PC-9 (cell line): ENCODE results near the gene S100A4.

Experiments
- EZH2 ChIP-seq: fragments of 200-600 bp; sonication (generic); IDR thresholded peaks from 2 replicates; pipeline ENCODE4 v1.8.0; 2017; ENCODE audit warnings: antibody characterized with exemption, low read depth
- TF ChIP-seq, protein P1 (sequence below): fragments of 200-600 bp; sonication (generic); conservative IDR thresholded peaks from 2 replicates; pipeline ENCODE4 v1.6.1; 2017; ENCODE audit warnings: mixed run types, antibody characterized with exemption, mild to moderate bottlenecking, moderate library complexity

GRCh38 chr1:153577138-153577537 lies 31.5 kb upstream of the S100A4 start:
- TF ChIP-seq, protein P1, sequence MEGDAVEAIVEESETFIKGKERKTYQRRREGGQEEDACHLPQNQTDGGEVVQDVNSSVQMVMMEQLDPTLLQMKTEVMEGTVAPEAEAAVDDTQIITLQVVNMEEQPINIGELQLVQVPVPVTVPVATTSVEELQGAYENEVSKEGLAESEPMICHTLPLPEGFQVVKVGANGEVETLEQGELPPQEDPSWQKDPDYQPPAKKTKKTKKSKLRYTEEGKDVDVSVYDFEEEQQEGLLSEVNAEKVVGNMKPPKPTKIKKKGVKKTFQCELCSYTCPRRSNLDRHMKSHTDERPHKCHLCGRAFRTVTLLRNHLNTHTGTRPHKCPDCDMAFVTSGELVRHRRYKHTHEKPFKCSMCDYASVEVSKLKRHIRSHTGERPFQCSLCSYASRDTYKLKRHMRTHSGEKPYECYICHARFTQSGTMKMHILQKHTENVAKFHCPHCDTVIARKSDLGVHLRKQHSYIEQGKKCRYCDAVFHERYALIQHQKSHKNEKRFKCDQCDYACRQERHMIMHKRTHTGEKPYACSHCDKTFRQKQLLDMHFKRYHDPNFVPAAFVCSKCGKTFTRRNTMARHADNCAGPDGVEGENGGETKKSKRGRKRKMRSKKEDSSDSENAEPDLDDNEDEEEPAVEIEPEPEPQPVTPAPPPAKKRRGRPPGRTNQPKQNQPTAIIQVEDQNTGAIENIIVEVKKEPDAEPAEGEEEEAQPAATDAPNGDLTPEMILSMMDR: no peak
- no peak for TF ChIP-seq EZH2
